MM.1S (cell line): ENCODE results near the gene EFHD2.
"Not testable (repeated sequence)": the region's sequence is repeated elsewhere in the genome, so short reads cannot be mapped to it uniquely, and the experiment has no call there.

Experiments used
- DNase-seq: peaks from one replicate; pipeline ENCODE4 v3.0.0-alpha.2; 2015
- H2AFZ ChIP-seq: fragments of 300-600 bp; sonication (generic); 2 replicates; pipeline ENCODE4 v1.6.0; 2016; ENCODE audit warnings: antibody characterized with exemption, low read length
- H3F3A ChIP-seq: fragments of 300-600 bp; sonication (generic); 2 replicates; pipeline ENCODE4 v1.6.1; 2016; ENCODE audit warnings: mild to moderate bottlenecking, antibody characterized with exemption, low read length, moderate library complexity, mixed read lengths; ENCODE audit not compliant: insufficient read depth
- H3K27ac ChIP-seq: fragments of 300-600 bp; sonication (generic); 2 replicates; pipeline ENCODE4 v1.5.1; 2016; ENCODE audit warnings: mild to moderate bottlenecking, low read length
- H3K27me3 ChIP-seq: fragments of 300-600 bp; sonication (generic); replicated peaks from 2 replicates; pipeline ENCODE4 v1.6.0; 2016; ENCODE audit warnings: low read length; ENCODE audit not compliant: insufficient read depth
- H3K36me3 ChIP-seq: fragments of 300-600 bp; sonication (generic); replicated peaks from 2 replicates; pipeline ENCODE4 v1.6.1; 2016; ENCODE audit warnings: mild to moderate bottlenecking, low read length, mixed read lengths; ENCODE audit not compliant: insufficient read depth
- H3K4me1 ChIP-seq: fragments of 300-600 bp; sonication (generic); 2 replicates; pipeline ENCODE4 v1.6.1; 2016; ENCODE audit warnings: low read length, mixed read lengths
- H3K4me2 ChIP-seq: fragments of 300-600 bp; sonication (generic); 2 replicates; pipeline ENCODE4 v1.6.0; 2016; ENCODE audit warnings: low read depth, low read length
- H3K4me3 ChIP-seq: fragments of 300-600 bp; sonication (generic); 2 replicates; pipeline ENCODE4 v1.5.1; 2016; ENCODE audit warnings: low read length, mixed read lengths
- H3K79me2 ChIP-seq: fragments of 300-600 bp; sonication (generic); 2 replicates; pipeline ENCODE4 v1.6.1; 2016; ENCODE audit warnings: mixed run types, low read length, mixed read lengths
- H3K9ac ChIP-seq: fragments of 300-600 bp; sonication (generic); 2 replicates; pipeline ENCODE4 v1.6.1; 2016; ENCODE audit warnings: low read length, mixed read lengths
- H3K9me2 ChIP-seq: fragments of 300-600 bp; sonication (generic); replicated peaks from 2 replicates; pipeline ENCODE4 v1.6.1; 2016; ENCODE audit warnings: mild to moderate bottlenecking, low read length, mixed read lengths; ENCODE audit not compliant: insufficient read depth
- H3K9me3 ChIP-seq: fragments of 300-600 bp; sonication (generic); replicated peaks from 2 replicates; pipeline ENCODE4 v1.6.1; 2016; ENCODE audit warnings: mild to moderate bottlenecking, low read length, mixed read lengths; ENCODE audit not compliant: insufficient read depth
- H4K20me1 ChIP-seq: fragments of 300-600 bp; sonication (generic); 2 replicates; pipeline ENCODE4 v1.6.1; 2016; ENCODE audit warnings: mild to moderate bottlenecking, low read length, moderate library complexity, mixed read lengths; ENCODE audit not compliant: insufficient read depth
- CTCF ChIP-seq: fragments of 300-600 bp; sonication (generic); IDR thresholded peaks from 2 replicates; pipeline ENCODE4 v1.5.1; 2016; ENCODE audit warnings: antibody characterized with exemption, low read length, mixed read lengths
- EZH2 ChIP-seq: fragments of 300-600 bp; sonication (generic); optimal IDR thresholded peaks from 2 replicates; pipeline ENCODE3; 2017; ENCODE audit warnings: low read depth, mild to moderate bottlenecking, antibody characterized with exemption, low read length, mixed read lengths
- EZH2phosphoT487 ChIP-seq: fragments of 300-600 bp; sonication (generic); IDR thresholded peaks from 2 replicates; pipeline ENCODE4 v1.6.1; 2018; ENCODE audit warnings: antibody characterized with exemption, low read length

EFHD2 gene

DNA sequence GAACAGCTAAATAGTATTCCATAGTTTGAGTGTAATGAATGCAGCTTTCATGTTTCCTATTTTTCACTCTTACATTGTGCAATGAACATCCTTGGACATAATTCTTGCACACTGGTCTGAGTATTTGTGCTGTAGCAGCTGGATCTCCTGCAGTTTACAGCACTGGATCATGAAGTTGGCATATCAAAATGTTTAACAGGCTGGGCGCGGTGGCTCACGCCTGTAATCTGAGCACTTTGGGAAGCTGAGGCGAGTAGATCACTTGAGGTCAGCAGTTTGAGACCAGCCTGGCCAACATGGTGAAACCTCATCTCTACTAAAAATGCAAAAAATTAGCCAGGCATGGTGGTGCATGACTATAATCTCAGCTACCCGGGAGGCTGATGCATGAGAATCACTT lies 61.4 kb downstream of the EFHD2 start:
- not testable (repeated sequence) for H3K4me3 ChIP-seq, H3F3A ChIP-seq, H2AFZ ChIP-seq, H3K9me3 ChIP-seq, H3K9ac ChIP-seq, H3K4me1 ChIP-seq, DNase-seq, H3K36me3 ChIP-seq, H3K9me2 ChIP-seq, H3K27me3 ChIP-seq, H3K4me2 ChIP-seq, H3K79me2 ChIP-seq, H3K27ac ChIP-seq, H4K20me1 ChIP-seq

DNA sequence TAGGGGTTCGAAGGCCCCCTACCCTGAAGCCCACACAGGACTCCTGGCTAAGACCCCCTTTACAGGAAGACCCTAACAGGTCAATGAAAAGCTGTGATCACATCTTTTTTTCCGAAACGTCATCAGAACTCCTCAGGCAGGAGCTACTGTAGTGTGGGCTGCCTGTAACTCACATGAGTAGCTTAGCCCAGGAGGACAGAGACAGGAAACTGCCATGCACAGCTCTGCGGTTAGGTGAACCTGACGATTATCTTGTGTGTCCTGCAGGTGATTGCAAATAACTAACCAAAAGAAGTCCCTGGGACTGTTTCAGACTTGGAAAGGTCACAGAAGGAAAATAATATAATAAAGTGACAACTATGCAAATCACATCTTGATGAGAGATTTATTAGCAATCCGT lies 62.0 kb downstream of the EFHD2 start:
- not testable (repeated sequence) for H3K27ac ChIP-seq, H3K4me3 ChIP-seq, H3K4me1 ChIP-seq, H3K79me2 ChIP-seq, H3K27me3 ChIP-seq, H3K4me2 ChIP-seq, H3K36me3 ChIP-seq, H3K9ac ChIP-seq, H3K9me2 ChIP-seq, H4K20me1 ChIP-seq, H3F3A ChIP-seq, H2AFZ ChIP-seq, H3K9me3 ChIP-seq
- DNase-seq: peak; percentile 46

- Histone ChIP-seq H3K9ac (no peak overlapping the region), H3K4me1 (no peaks in the 10 kb centered on the region), H3K79me2 (no peaks in the 10 kb centered on the region), H3F3A (no peaks in the 10 kb centered on the region), H3K27me3 (no peaks in the 10 kb centered on the region), H2AFZ (no peak overlapping the region), H3K9me3 (no peaks in the 10 kb centered on the region), H3K4me2 (no peak overlapping the region), H4K20me1 (no peaks in the 10 kb centered on the region), H3K27ac (no peak overlapping the region), H3K9me2 (no peaks in the 10 kb centered on the region), H3K36me3 (no peaks in the 10 kb centered on the region), H3K4me3 (no peak overlapping the region)
- no peak for DNase-seq
- no peak for TF ChIP-seq EZH2phosphoT487
- TF ChIP-seq EZH2: no peak
- TF ChIP-seq CTCF: no peak
These were observed 62.9 kb downstream of the EFHD2 start for GRCh38 chr1:15472587-15472986.

- H3K4me1 ChIP-seq: no peaks in the 10 kb centered on the region
- H3F3A ChIP-seq: no peaks in the 10 kb centered on the region
- H3K4me2 ChIP-seq: no peak within 1 kb of the TSS
- H4K20me1 ChIP-seq: no peaks in the 10 kb centered on the region
- H3K4me3 ChIP-seq: no peak within 1 kb of the TSS
- H3K9me3 ChIP-seq: no peaks in the 10 kb centered on the region
- no peak within 1 kb of the TSS for H3K9ac ChIP-seq
- no peaks in the 10 kb centered on the region for H3K9me2 ChIP-seq
- no peaks in the 10 kb centered on the region for H3K27me3 ChIP-seq
- no peak for DNase-seq
- H3K27ac ChIP-seq: no peak within 1 kb of the TSS
- H3K79me2 ChIP-seq: no peaks in the 10 kb centered on the region
- TF ChIP-seq CTCF (no peak), EZH2phosphoT487 (no peak), EZH2 (no peak)
- no peak within 1 kb of the TSS for H2AFZ ChIP-seq
- no peaks in the 10 kb centered on the region for H3K36me3 ChIP-seq
These were observed 66.1 kb downstream of the EFHD2 start, which contains the start of gene CELA2B for GRCh38 chr1:15475752-15476314. Gene CELA2B, plus strand, starts transcription at chr1:15476104. Its CDS starts 22 bp downstream, at chr1:15476126.
